Endothelial cell of umbilical vein (primary cell): ENCODE data around the gene WDR27. TPM values are rescaled to one million over a fixed set of nuclear protein-coding genes. Genes with fewer than 3 reads are reported as not detected.

Experiments used
- BruUV-seq: library from RNA; stranded (reverse); fragments of 400-500 nt; replicated peaks from 2 replicates; lab custom pipeline; 2021; lab: Mats Ljungman, UMichigan
- CTCF ChIA-PET: fragments of 300-600, 350-600 bp; sonication (Branson Sonifier 250); formaldehyde crosslinking; loops from one replicate; lab custom pipeline; 2021; ENCODE audit warnings: antibody characterized with exemption, inconsistent platforms; lab: Charles Lee
- POLR2A ChIA-PET: fragments of 300-600, 350-600 bp; sonication (Branson Sonifier 250); formaldehyde crosslinking; loops from one replicate; lab custom pipeline; 2021; ENCODE audit warnings: antibody characterized with exemption, inconsistent platforms; lab: Charles Lee
- DNase-seq: peaks from one replicate; pipeline ENCODE4 v3.0.0-alpha.2; 2011; ENCODE audit warnings: low read depth, low spot score
- FAIRE-seq: peaks from 2 replicates; lab custom pipeline; 2011; peaks lifted over from hg19 to GRCh38; lab: Jason Lieb, UNC
- H2AFZ ChIP-seq: 2 replicates; pipeline ENCODE4 v1.6.0; 2012; ENCODE audit warnings: low read depth, low read length, control low read depth, inconsistent platforms
- H3K27ac ChIP-seq: 2 replicates; pipeline ENCODE4 v1.5.1; 2011; ENCODE audit warnings: low read depth, mild to moderate bottlenecking, control low read depth, low read length, moderate library complexity; ENCODE audit not compliant: insufficient read depth
- H3K27me3 ChIP-seq, 2 experiments: 2 replicates each; pipeline versions ENCODE4 v1.6.0 to v1.6.1; 2011; ENCODE audit warnings: low read length in 2 of 2, mixed read lengths in 1 of 2; ENCODE audit not compliant: control insufficient read depth in 2 of 2, insufficient read depth in 2 of 2
- H3K36me3 ChIP-seq, 2 experiments: 2 replicates in 1 of 2; 3 replicates in 1 of 2; pipeline ENCODE4 v1.5.1; 2011; ENCODE audit warnings: low read length in 2 of 2, mild to moderate bottlenecking in 1 of 2, moderate library complexity in 1 of 2; ENCODE audit not compliant: control insufficient read depth in 2 of 2, insufficient read depth in 2 of 2; ENCODE audit errors: extremely low read depth in 1 of 2
- H3K4me1 ChIP-seq: 3 replicates; pipeline ENCODE4 v1.5.1; 2011; ENCODE audit warnings: mild to moderate bottlenecking, low read length; ENCODE audit not compliant: control insufficient read depth, insufficient read depth; ENCODE audit errors: extremely low read depth
- H3K4me2 ChIP-seq: 2 replicates; pipeline ENCODE4 v1.6.1; 2011; ENCODE audit warnings: low read length, control low read depth, mixed read lengths; ENCODE audit not compliant: insufficient read depth
- H3K4me3 ChIP-seq, 3 experiments: fragments of 200-600 bp in 1 of 3; sonication (generic), shearing (Covaris generic) in 1 of 3; replicated peaks in 1 of 3; 2 replicates each; pipeline ENCODE4 v1.5.1; 2011 to 2016; ENCODE audit warnings: control low read depth in 3 of 3, low read length in 3 of 3, mild to moderate bottlenecking in 2 of 3, inconsistent platforms in 1 of 3, low read depth in 1 of 3, moderate library complexity in 1 of 3; ENCODE audit not compliant: insufficient read depth in 1 of 3
- H3K79me2 ChIP-seq: 2 replicates; pipeline ENCODE4 v1.6.0; 2012; ENCODE audit warnings: low read length, inconsistent platforms; ENCODE audit not compliant: control insufficient read depth, insufficient read depth
- H3K9ac ChIP-seq: replicated peaks from 2 replicates; pipeline ENCODE3; 2011; ENCODE audit warnings: low read length, control low read depth; ENCODE audit not compliant: insufficient read depth; ENCODE audit errors: extremely low read depth
- H3K9me1 ChIP-seq: replicated peaks from 3 replicates; pipeline ENCODE4 v1.6.0; 2011; ENCODE audit warnings: mild to moderate bottlenecking, low read length; ENCODE audit not compliant: control insufficient read depth, insufficient read depth; ENCODE audit errors: extremely low read depth
- H3K9me3 ChIP-seq: replicated peaks from 2 replicates; pipeline ENCODE4 v1.5.1; 2012; ENCODE audit warnings: low read length, inconsistent platforms; ENCODE audit not compliant: control insufficient read depth, insufficient read depth
- H4K20me1 ChIP-seq: replicated peaks from 2 replicates; pipeline ENCODE3; 2011; ENCODE audit warnings: mild to moderate bottlenecking, low read length; ENCODE audit not compliant: control insufficient read depth, insufficient read depth; ENCODE audit errors: extremely low read depth
- EZH2 ChIP-seq: IDR thresholded peaks from 2 replicates; pipeline ENCODE4 v1.6.1; 2012; ENCODE audit warnings: borderline replicate concordance, low read depth, mild to moderate bottlenecking, moderate library complexity, low read length, inconsistent platforms; ENCODE audit not compliant: severe bottlenecking
- FOS ChIP-seq: IDR thresholded peaks from 2 replicates; pipeline ENCODE4 v1.6.1; 2011; ENCODE audit warnings: mild to moderate bottlenecking, low read length, moderate library complexity, borderline replicate concordance; ENCODE audit not compliant: insufficient read depth
- GATA2 ChIP-seq: IDR thresholded peaks from 2 replicates; pipeline ENCODE4 v1.7.0; 2011; ENCODE audit warnings: low read depth, mild to moderate bottlenecking, moderate library complexity, mixed read lengths, low read length; ENCODE audit not compliant: insufficient read length, insufficient read depth
- JUN ChIP-seq: IDR thresholded peaks from 2 replicates; pipeline ENCODE4 v1.6.1; 2011; ENCODE audit warnings: borderline replicate concordance, low read depth; ENCODE audit not compliant: insufficient read length, insufficient read depth
- MYC ChIP-seq: IDR thresholded peaks from one replicate; pipeline ENCODE4 v1.6.1; 2011; ENCODE audit warnings: mild to moderate bottlenecking, low read depth, low read length
- POLR2A ChIP-seq: IDR thresholded peaks from 2 replicates; pipeline ENCODE4 v1.6.1; 2012; ENCODE audit warnings: low read depth, mild to moderate bottlenecking, control low read depth, low read length
- POLR2AphosphoS5 ChIP-seq: IDR thresholded peaks from 2 replicates; pipeline ENCODE4 v1.6.1; 2012; ENCODE audit warnings: low read depth, mild to moderate bottlenecking, control low read depth, low read length, moderate library complexity; ENCODE audit not compliant: insufficient read depth
- dilution Hi-C: fragments of 300-500 bp; cut with MboI; formaldehyde crosslinking; loops from one replicate; pipeline ENCODE4 v1.15.0; 2019; ENCODE audit warnings: low sequenced_read_pairs; ENCODE audit not compliant: extremely low pct_ligation_motif_present
- intact Hi-C: fragments of 100-400 bp; cut with micrococcal nuclease; formaldehyde crosslinking; loops from one replicate; pipeline ENCODE4 v1.10.0; 2022
- polyA plus RNA-seq, 4 experiments: library from polyadenylated mRNA; depleted of rRNA in 3 of 4; stranded (reverse) in 3 of 4; unstranded in 1 of 4; fragments of >200 nt; gene quantifications; 2 replicates each; pipeline versions ENCODE4 v1.2.1 to v1.2.3, GENCODE V29; 2011 to 2012; ENCODE audit warnings: missing spikeins in 1 of 4
- total RNA-seq: library from RNA; stranded (reverse); gene quantifications from 2 replicates; pipeline ENCODE4 v1.2.3, GENCODE V29; 2021
- TF ChIP-seq, protein P1 (sequence below): IDR thresholded peaks from 2 replicates; pipeline ENCODE4 v1.6.1; 2011; ENCODE audit not compliant: insufficient read depth, insufficient read length
- TF ChIP-seq, protein P2 (sequence below), 2 donors: IDR thresholded peaks; 1 replicate in 1 of 2; 2 replicates in 1 of 2; pipeline ENCODE4 v1.5.1; 2011; ENCODE audit warnings: low read length in 2 of 2, mild to moderate bottlenecking in 2 of 2, moderate library complexity in 2 of 2, control low read depth in 1 of 2, inconsistent platforms in 1 of 2, low read depth in 1 of 2; ENCODE audit not compliant: insufficient read depth in 1 of 2; ENCODE audit errors: extremely low read depth in 1 of 2

Gene WDR27
- total and polyA plus RNA-seq, 2 donors (not counting 3 experiments of a cell fraction or from before 2014, with no cell fraction given) = 60.1 to 69.7 TPM

DNA sequence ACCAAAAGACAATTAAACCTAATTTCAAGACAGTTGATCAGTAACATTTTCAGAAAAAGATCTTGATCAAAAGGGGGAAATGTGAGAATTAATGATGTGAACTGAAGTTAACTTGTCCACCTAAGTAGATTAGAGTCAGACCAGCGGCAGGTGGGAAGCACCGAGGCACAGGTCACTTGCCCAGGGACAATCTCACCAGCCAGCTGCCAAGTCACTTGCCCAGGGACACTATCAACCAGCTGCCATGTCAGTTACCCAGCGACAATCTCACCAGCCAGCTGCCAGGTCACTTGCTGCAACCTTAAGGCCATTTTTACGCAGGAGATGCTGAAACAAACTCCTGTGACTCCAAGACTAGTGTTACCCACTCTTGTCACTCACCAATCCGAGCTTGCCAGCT lies 260.5 kb downstream of the WDR27 start:
- no peak overlapping the region for H3K4me2 ChIP-seq
- no peak overlapping the region for H3K9ac ChIP-seq
- no peaks in the 10 kb centered on the region for H3K36me3 ChIP-seq
- H4K20me1 ChIP-seq = no peaks in the 10 kb centered on the region
- FAIRE-seq (no peak), DNase-seq (no peak)
- dilution Hi-C loops (no loop called here), intact Hi-C loops (no loop called here)
- peaks cover 1% of the 10 kb centered on the region for H3K9me3 ChIP-seq
- no peak overlapping the region for H2AFZ ChIP-seq
- no peak overlapping the region for H3K4me3 ChIP-seq
- no TSS peak for BruUV-seq
- CTCF ChIA-PET = no interaction called here
- H3K79me2 ChIP-seq = no peaks in the 10 kb centered on the region
- TF ChIP-seq, protein P1, sequence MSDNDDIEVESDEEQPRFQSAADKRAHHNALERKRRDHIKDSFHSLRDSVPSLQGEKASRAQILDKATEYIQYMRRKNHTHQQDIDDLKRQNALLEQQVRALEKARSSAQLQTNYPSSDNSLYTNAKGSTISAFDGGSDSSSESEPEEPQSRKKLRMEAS = no peak
- no peak for TF ChIP-seq EZH2
- no peak for TF ChIP-seq FOS
- TF ChIP-seq GATA2 = no peak
- TF ChIP-seq MYC = no peak
- TF ChIP-seq POLR2AphosphoS5 = no peak
- TF ChIP-seq POLR2A = no peak
- TF ChIP-seq, protein P2, sequence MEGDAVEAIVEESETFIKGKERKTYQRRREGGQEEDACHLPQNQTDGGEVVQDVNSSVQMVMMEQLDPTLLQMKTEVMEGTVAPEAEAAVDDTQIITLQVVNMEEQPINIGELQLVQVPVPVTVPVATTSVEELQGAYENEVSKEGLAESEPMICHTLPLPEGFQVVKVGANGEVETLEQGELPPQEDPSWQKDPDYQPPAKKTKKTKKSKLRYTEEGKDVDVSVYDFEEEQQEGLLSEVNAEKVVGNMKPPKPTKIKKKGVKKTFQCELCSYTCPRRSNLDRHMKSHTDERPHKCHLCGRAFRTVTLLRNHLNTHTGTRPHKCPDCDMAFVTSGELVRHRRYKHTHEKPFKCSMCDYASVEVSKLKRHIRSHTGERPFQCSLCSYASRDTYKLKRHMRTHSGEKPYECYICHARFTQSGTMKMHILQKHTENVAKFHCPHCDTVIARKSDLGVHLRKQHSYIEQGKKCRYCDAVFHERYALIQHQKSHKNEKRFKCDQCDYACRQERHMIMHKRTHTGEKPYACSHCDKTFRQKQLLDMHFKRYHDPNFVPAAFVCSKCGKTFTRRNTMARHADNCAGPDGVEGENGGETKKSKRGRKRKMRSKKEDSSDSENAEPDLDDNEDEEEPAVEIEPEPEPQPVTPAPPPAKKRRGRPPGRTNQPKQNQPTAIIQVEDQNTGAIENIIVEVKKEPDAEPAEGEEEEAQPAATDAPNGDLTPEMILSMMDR (IDR thresholded peaks at IDR 0.05; ENCODE audit: extremely low read depth in 1 of 2, insufficient read depth in 1 of 2, low read depth in 1 of 2, low read length in 2 of 2) = no peak
- no peak for TF ChIP-seq JUN
- H3K4me1 ChIP-seq = no peaks in the 10 kb centered on the region
- no peak overlapping the region for H3K27ac ChIP-seq
- POLR2A ChIA-PET = no interaction called here
- no peaks in the 10 kb centered on the region for H3K9me1 ChIP-seq
- no peaks in the 10 kb centered on the region for H3K27me3 ChIP-seq
